ENCODE measurements around the gene ZNHIT3. TPM values are rescaled to one million over a fixed set of nuclear protein-coding genes. Genes with fewer than 3 reads are reported as not detected.
A peak's percentile ranks its signal among the peaks of the same experiment; 100 is the strongest.
"Not testable (repeated sequence)": the region's sequence is repeated elsewhere in the genome, so short reads cannot be mapped to it uniquely, and the experiment has no call there.

The ZNHIT3 gene
- total RNA-seq (2014; rRNA removed; shearing (Covaris generic)), result 89.7 and 90.5 TPM in 2 replicates

DNA sequence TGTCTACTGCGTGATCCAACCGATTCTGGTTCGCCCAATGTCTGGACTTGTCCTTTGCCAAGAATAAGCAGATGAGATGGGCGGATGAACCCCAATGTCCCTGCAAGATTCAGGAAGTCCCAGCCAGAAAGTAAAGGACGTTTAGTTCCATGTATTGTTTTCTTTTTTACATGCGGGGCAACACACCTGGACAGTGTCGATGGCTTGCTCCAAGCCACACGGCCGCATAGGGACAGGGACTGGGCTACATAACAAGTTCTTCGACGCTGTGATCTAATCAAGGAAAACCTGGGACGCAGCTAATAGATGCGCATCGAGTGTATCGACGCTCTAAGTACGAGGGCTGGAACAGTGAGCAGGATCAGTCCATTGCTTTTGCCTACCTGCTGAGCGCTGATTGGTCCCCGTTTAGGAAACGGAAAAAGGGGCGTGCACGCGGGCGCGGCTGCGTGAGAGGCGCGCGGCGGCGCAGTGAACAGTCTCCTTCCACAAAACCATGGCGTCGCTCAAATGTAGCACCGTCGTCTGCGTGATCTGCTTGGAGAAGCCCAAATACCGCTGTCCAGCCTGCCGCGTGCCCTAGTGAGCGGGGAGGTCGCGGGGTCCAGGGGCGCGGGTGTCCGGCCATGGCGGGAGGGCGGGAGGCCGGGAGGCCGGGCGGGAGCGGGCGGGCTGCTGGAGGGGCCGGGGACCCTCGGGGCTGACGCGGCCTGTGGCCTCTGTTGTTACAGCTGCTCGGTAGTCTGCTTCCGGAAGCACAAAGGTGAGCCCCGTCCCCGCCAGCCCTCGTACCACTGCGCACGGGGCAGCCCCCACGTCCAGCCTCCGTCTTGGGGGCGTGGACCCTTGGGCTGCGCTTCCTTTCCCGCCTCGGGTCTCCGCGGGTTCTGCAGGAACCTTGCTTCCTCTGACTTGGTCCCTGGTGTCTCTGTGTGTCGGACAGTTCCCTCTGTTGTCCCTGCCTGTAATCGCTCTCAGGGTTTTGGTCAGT, at the start of gene ZNHIT3:
ZNHIT3 (plus strand) TSS at position 478 of the 991 bp plus-strand sequence; CDS start at position 497, 19 bp downstream.
- H3K4me1 ChIP-seq, result no peaks in the 10 kb centered on the region; the same call in 1 of the 2 replicates
- peak within 1 kb of the TSS; percentile 73 for H3K27ac ChIP-seq
- DNase-seq, result peak; percentile 93 to 96

DNA sequence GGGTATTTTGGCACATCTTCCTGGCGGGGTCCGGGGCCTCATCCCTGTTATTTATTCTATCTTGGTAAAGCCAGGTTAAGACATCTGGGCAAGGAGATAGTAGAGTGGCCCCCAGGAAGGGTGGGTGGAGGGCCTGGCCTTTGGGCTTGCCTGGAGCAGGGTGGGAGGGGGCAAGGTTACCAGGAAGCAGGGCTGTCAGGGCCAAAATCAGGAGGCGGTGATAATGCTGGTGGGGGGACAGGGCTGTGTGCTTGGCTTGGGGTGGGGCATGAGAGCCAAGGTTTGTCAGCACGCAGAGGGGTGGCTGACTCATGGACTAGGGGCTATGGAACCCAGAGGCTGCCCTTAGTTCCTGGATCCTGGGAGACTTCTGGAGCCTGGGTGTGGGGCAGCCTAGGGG, 44.7 kb upstream of the ZNHIT3 start:
- not testable (repeated sequence) for H3K4me1 ChIP-seq; H3K4me3 ChIP-seq; H3K9me3 ChIP-seq (replicated peaks); DNase-seq; H3K27ac ChIP-seq; H3K27me3 ChIP-seq; H3K36me3 ChIP-seq

More for the DNA sequence above, at the start of gene ZNHIT3:
- Histone ChIP-seq H3K36me3 (peaks cover 17% of the 10 kb centered on the region), H3K4me3 (peak within 1 kb of the TSS; percentile 80), H3K27me3 (no peaks in the 10 kb centered on the region), H3K9me3 (replicated peaks) (no peaks in the 10 kb centered on the region)

DNA sequence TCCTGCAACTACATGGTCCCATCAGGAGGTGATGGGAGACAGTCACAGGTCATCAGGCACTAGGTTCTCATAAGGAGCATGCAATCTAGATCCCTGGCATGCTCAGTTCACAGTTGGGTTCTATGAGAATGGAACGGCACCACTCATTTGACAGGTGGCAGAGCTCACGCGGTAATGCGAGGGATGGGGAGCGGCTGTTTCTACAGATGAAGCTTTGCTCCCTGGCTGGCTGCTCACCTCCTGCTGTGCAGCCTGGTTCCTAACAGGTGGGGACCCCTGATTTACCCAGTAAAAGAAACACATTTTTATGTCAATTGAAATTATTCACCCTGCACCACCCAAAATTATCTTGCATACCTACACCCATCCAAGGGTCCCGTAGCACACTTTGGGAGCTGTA, 42.7 kb upstream of the ZNHIT3 start:
- H3K27ac ChIP-seq, result no peak overlapping the region
- DNase-seq, result no peak
- H3K4me1 ChIP-seq, result no peaks in the 10 kb centered on the region
- H3K27me3 ChIP-seq, result no peaks in the 10 kb centered on the region
- H3K9me3 ChIP-seq (replicated peaks), result no peaks in the 10 kb centered on the region
- no peaks in the 10 kb centered on the region for H3K36me3 ChIP-seq
- no peak overlapping the region for H3K4me3 ChIP-seq

DNA sequence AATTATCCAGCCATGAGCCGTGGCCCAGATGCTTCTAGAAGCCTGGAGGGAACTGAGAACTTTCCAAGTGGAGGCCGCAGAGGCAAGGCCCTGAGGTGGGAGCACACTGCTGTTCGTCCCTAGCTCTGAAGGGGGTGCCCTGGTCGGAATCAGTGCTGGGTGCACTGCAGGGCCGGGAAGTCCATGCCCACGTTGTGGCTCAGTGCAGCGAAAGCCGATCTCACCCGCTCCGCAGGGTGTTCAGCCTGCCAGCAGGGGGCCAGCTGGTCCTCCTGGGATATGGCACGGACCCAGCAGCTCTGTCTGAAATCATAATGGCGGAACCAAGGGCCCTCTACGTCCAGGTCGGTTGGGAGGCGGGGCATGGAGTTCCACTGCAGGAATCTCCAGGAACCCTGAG, 36.5 kb upstream of the ZNHIT3 start:
- not testable (repeated sequence) for H3K36me3 ChIP-seq; H3K27ac ChIP-seq; DNase-seq; H3K4me1 ChIP-seq; H3K27me3 ChIP-seq; H3K9me3 ChIP-seq (replicated peaks); H3K4me3 ChIP-seq

DNA sequence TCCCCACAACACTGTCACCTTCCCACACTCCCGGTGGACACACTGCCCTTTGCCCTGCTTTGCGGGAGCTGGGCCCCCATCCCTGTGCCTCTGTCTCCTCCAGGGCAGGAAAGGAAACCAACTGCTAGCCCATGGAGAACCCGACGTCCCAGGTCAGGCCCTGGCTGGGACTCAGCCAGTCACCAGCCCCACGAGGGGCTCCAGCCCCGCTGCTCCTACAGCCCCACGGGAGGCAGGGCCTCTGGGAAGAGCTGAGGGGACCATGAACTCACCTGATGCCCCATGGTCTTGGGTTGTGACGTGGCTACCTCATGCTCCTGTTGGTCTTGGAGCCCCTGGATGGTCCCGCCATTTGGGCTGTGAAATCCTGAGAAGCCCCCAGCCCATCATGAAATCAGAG, 33.6 kb upstream of the ZNHIT3 start:
- H3K9me3 ChIP-seq (replicated peaks); DNase-seq; H3K4me1 ChIP-seq; H3K36me3 ChIP-seq; H3K27me3 ChIP-seq; H3K4me3 ChIP-seq; H3K27ac ChIP-seq: not testable (repeated sequence)

DNA sequence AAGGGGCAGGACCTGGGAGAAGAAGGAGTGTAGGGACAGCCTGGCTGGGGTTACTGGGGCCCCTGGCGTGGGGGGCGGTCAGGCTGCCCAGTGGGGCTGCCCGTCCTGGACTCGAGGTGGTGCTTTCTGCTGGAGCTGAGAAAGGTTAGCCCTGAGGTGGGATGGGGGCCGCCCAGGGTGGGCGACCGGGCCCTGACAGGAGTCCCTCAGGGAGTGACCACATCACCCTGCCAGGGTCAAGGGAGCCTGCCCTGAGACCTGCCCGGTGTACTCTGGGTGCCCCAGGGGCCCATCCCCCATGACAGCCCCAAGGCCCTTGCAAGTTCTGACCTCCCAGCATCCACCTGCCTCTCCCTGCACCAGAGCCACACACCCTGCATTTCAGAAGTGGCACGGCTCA, 28.8 kb upstream of the ZNHIT3 start:
- H3K9me3 ChIP-seq (replicated peaks); DNase-seq: not testable (repeated sequence)

DNA sequence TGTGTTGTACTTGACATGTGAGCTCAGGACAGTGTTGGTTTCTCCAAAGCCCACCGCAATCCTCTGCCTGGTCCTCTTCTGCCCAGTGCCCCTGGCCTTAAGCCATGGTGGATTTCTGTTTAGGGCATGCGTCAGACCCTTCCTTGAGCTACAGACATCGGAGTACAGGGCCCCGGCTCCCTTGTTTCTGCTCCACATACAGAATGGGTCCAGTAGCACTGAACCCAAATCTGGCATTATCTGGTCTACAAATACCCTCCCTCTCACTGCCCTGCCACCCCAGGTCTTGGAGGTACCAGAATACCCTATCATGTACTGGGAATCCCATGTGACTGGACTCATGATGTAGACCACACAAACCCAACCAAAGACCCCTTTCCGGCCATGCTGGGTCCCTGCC, 27.4 kb upstream of the ZNHIT3 start:
- Histone ChIP-seq H3K27ac (no peak overlapping the region), H3K9me3 (replicated peaks) (no peaks in the 10 kb centered on the region)
- DNase-seq, result no peak

More for the DNA sequence above, 28.8 kb upstream of the ZNHIT3 start:
- not testable (repeated sequence) for H3K27ac ChIP-seq, H3K4me3 ChIP-seq, H3K36me3 ChIP-seq, H3K4me1 ChIP-seq
- peaks cover 21% of the 10 kb centered on the region for H3K27me3 ChIP-seq

DNA sequence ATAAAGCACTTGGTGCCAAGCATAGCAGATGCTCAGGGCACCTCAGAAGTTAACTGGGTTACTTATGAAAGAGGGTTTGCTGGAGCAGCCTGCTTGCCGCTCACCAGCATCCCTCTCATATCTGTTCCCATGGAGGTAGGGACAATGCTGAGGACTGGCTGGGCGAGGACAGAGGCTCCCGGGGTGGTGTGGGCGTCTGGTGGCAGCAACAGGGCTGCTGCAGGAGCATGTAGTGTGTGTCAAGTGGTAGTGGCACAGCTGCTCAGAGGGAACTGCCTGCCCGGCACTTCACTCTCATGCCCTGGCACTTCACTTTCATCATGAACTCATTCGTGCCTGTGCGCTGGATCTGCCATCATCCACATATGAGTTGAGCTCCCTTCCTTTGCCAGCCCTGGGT, 26.9 kb upstream of the ZNHIT3 start:
- DNase-seq, result no peak
- H3K4me3 ChIP-seq, result no peak overlapping the region
- no peaks in the 10 kb centered on the region for H3K4me1 ChIP-seq
- peaks cover 21% of the 10 kb centered on the region for H3K27me3 ChIP-seq
- no peak overlapping the region for H3K27ac ChIP-seq
- H3K9me3 ChIP-seq (replicated peaks), result no peaks in the 10 kb centered on the region
- H3K36me3 ChIP-seq, result no peaks in the 10 kb centered on the region

More for the DNA sequence above, 27.4 kb upstream of the ZNHIT3 start:
- no peaks in the 10 kb centered on the region for H3K4me1 ChIP-seq
- H3K27me3 ChIP-seq, result peaks cover 21% of the 10 kb centered on the region
- H3K36me3 ChIP-seq, result no peaks in the 10 kb centered on the region
- H3K4me3 ChIP-seq, result no peak overlapping the region

DNA sequence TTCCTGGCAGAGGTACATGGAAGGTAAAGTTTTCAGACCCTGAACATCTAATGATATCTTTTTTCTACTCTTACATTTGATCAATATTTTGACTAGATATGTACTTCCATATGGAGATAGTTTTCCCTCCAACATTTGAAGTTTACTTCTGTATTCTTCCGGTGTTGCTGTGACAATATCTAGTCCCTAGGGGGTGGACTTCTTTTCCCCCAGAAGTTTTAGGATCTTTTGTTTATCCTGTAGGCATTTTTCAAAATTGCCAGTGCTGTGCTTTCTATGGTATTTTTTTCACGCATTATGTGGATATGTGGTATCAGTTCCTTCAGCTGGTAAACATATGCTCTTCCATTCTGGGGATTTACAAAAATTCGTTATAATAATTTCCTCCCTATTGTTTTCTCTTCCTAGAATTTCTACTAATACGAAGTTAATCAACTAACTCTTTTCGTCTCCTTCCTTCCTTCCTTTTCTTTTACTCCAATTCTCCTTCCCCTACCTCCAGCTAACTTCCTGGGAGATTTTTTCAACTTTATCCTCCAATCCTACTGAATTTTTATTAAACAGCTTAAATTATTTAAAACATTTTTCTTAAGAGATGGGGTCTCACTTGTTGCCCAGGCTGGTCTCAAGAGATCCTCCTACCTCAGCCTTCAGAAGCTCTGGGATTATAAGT, 26.1 kb upstream of the ZNHIT3 start:
- Histone ChIP-seq H3K4me1 (no peaks in the 10 kb centered on the region), H3K4me3 (no peak overlapping the region), H3K36me3 (no peaks in the 10 kb centered on the region), H3K27me3 (peaks cover 21% of the 10 kb centered on the region), H3K9me3 (replicated peaks) (no peaks in the 10 kb centered on the region), H3K27ac (no peak overlapping the region)
- no peak for DNase-seq

DNA sequence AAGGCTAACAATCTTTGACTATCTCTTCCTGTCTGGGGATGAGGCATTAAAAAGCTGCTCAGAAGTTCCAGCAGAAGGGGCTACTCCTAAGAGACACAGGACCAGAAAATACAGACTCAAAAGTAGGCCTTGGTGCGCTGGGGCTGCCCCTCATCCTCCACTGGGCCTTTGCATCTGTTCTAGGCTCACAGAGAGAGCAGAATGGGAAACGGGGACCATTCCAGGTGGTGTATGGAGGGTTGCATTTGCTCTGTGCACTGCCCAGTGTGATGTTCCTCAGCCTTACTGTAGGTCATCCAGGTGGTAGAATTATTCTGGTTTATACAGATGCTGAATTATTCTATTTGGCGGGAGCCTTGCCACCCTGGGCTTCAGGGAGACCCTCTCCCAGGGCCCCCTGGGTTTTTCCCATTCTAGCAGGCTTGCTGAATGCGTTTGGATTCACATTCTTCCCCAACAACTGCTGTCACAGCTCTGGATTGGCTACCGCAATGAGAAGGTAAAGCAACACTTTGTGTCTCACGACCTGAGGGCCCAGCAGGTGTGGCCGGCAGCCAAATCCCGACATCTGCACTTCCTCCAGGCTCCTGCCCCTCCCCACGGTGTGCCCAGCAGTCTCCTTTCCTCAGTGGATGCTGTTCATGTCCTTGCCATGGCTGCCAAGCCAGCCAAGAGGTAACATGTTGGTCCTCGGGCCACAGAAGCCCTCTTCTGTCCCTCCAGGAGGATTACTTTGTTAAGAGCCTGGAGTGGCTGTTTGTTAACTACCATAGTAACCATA, 25.0 kb upstream of the ZNHIT3 start:
- H3K27ac ChIP-seq, result no peak overlapping the region
- no peaks in the 10 kb centered on the region for H3K4me1 ChIP-seq
- H3K9me3 ChIP-seq (replicated peaks), result no peaks in the 10 kb centered on the region
- no peak for DNase-seq
- no peak overlapping the region for H3K4me3 ChIP-seq
- H3K36me3 ChIP-seq, result no peaks in the 10 kb centered on the region
- peaks cover 21% of the 10 kb centered on the region for H3K27me3 ChIP-seq

DNA sequence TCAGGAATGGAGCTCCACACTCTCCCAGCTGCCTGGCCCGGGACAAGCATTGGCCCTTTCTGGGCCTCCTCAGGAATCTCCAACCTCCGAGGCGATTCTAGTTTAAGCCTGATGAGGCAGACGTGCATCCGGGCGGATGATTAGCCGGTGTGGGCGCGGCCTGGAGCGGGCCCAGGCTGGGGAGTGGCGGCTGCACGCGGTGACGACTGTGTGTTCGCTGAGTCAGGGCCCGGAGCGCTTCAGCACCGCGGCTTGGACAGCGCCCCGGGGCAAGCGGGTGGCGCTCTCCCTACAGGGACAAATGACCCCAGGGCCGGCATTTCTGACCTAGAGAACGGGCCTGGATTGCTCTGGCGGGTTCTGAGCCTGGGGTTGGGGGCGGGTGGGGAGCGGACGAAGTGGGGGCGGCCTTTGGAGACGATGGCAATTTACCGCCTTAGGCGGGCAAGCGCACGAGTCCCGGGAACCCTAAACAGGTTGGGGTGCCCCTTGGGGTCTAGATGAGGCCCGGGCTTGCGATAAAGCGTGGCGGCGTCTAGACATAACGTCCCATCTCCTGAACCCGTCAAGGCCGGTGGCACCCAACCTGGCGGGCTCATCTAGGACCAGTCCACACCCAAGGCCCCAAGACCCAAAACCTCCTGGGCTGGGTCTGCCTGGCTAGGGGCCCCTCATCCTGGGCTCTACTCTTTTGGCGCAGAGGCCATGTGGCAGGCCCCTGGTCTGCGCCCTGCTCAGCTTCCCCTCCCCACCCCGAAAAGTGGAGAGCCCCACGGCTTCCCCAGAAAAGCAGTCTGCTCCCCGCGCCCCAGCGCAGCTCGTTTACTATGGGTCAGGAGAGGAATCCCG, 22.3 kb upstream of the ZNHIT3 start:
- DNase-seq, result no peak
- no peaks in the 10 kb centered on the region for H3K4me1 ChIP-seq
- no peak overlapping the region for H3K27ac ChIP-seq
- H3K9me3 ChIP-seq (replicated peaks), result no peaks in the 10 kb centered on the region
- H3K36me3 ChIP-seq, result no peaks in the 10 kb centered on the region
- H3K4me3 ChIP-seq, result no peak overlapping the region
- H3K27me3 ChIP-seq, result peaks cover 37% of the 10 kb centered on the region

DNA sequence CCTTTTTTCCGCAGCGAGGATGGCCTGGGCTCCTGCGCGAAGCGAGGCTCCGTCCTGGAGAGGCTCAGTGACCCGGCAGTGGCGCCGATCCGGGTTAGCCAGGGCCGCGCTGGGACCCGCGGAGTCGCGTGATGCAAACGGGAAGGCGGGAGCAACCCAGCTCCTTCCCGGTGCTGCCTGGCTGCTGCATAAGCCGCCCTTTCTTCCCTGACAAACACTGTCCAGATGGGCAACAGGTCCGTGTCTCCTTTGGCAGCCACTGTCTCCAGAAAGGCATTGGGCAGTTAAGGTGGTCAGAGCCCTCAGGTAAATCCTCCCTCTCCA, 21.8 kb upstream of the ZNHIT3 start:
- Histone ChIP-seq H3K4me3 (no peak overlapping the region), H3K4me1 (no peaks in the 10 kb centered on the region), H3K9me3 (replicated peaks) (no peaks in the 10 kb centered on the region), H3K27ac (no peak overlapping the region), H3K27me3 (peaks cover 38% of the 10 kb centered on the region), H3K36me3 (no peaks in the 10 kb centered on the region)
- DNase-seq, result no peak

DNA sequence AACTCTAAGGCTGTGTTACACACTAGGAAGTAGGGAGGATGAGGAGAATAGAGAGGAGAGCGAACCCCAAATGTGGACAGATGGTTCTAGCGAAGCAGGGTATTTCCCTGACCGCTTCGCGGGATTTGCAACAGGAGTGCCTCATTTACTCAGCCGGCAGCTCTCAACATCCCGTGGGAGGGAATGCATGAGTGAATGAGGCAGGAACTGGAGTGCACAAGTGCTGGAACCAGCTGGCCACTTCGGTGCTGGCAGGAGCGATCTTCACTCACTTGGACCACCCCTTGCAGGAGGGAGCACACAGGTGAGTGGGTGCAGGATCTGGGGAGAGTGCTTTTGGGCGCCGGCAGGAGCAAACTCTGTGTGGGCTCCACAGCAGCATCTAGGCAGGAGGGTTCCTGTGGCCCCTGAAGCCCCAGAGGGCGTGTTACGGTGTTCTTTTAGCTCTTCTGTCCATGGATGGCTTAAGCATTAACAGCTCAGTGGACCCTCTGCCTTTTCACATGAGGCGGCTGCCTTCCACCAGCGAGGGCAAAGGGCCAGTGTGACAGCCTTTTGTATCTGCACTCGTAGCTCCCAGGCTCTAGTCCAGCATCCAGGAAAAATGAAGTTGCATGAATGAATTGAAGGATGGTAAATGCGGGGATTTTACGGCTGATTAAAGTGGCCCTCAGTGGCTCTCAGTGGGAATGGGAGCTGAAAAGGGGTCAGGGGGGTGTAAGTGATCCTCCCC, 17.4 kb upstream of the ZNHIT3 start:
- peaks cover 31% of the 10 kb centered on the region for H3K27me3 ChIP-seq

More for the DNA sequence above, 17.4 kb upstream of the ZNHIT3 start:
- H3K4me1 ChIP-seq, result no peaks in the 10 kb centered on the region
- no peak overlapping the region for H3K27ac ChIP-seq
- DNase-seq, result no peak
- H3K9me3 ChIP-seq (replicated peaks), result no peaks in the 10 kb centered on the region
- no peak overlapping the region for H3K4me3 ChIP-seq
- H3K36me3 ChIP-seq, result no peaks in the 10 kb centered on the region
